GM12878 (cell line): Measurements from ENCODE around the gene BEGAIN. TPM values are rescaled to one million over a fixed set of nuclear protein-coding genes. Genes with fewer than 3 reads are reported as not detected.

Experiments used
- ATAC-seq: fragments of 200-7000 bp; cut with Tn5 transposase; 3 replicates; pipeline ENCODE4 v1.9.1; 2020; ENCODE audit warnings: mild to moderate bottlenecking, moderate library complexity
- BruUV-seq: library from RNA; stranded (reverse); fragments of 400-500 nt; replicated peaks from 2 replicates; lab custom pipeline; 2021; lab: Mats Ljungman, UMichigan
- CTCF ChIA-PET: fragments of 300-600 bp; sonication (Branson Sonifier 250); formaldehyde crosslinking; extraction: SDS; loops from one replicate; lab custom pipeline; 2021; ENCODE audit warnings: inconsistent platforms; lab: Yijun Ruan, JAX
- POLR2A ChIA-PET: fragments of 350-600 bp; formaldehyde crosslinking; extraction: SDS; loops from one replicate; lab custom pipeline; 2021; ENCODE audit warnings: inconsistent platforms; lab: Charles Lee
- RAD21 ChIA-PET: fragments of 300-600 bp; sonication (Branson Sonifier 250); formaldehyde crosslinking; loops from one replicate; lab custom pipeline; 2023; ENCODE audit warnings: antibody characterized with exemption; ENCODE audit not compliant: unreplicated experiment; lab: Charles Lee
- SMC1A ChIA-PET: fragments of 300-600 bp; sonication (Branson Sonifier 250); formaldehyde crosslinking; loops from one replicate; lab custom pipeline; 2023; ENCODE audit not compliant: unreplicated experiment, uncharacterized antibody; lab: Charles Lee
- DNase-seq: peaks from one replicate; pipeline ENCODE4 v3.0.0-alpha.2; 2011; ENCODE audit warnings: low read depth, low spot score
- FAIRE-seq: peaks from 3 replicates; lab custom pipeline; 2011; peaks lifted over from hg19 to GRCh38; lab: Jason Lieb, UNC
- H2AFZ ChIP-seq: 2 replicates; pipeline ENCODE4 v1.6.0; 2011; ENCODE audit warnings: low read depth, low read length, control low read depth; ENCODE audit not compliant: control insufficient read depth
- H3K27ac ChIP-seq: 2 replicates; pipeline ENCODE4 v1.5.1; 2011; ENCODE audit warnings: control low read depth; ENCODE audit not compliant: control insufficient read depth, insufficient read depth
- H3K27me3 ChIP-seq, 2 experiments: replicated peaks in 1 of 2; 2 replicates each; pipeline versions ENCODE4 v1.6.0 to v1.6.1; 2011; ENCODE audit warnings: low read length in 1 of 2; ENCODE audit not compliant: control insufficient read depth in 2 of 2, insufficient read depth in 2 of 2
- H3K36me3 ChIP-seq, 2 experiments: 2 replicates each; pipeline ENCODE4 v1.5.1; 2011; ENCODE audit warnings: low read length in 1 of 2; ENCODE audit not compliant: control insufficient read depth in 2 of 2, insufficient read depth in 2 of 2
- H3K4me1 ChIP-seq: 2 replicates; pipeline ENCODE4 v1.6.1; 2011; ENCODE audit warnings: mild to moderate bottlenecking, low read length, moderate library complexity, mixed read lengths; ENCODE audit not compliant: control insufficient read depth, insufficient read depth
- H3K4me2 ChIP-seq: 2 replicates; pipeline ENCODE4 v1.6.0; 2011; ENCODE audit warnings: control low read depth; ENCODE audit not compliant: control insufficient read depth, insufficient read depth
- H3K4me3 ChIP-seq: fragments of 200-600 bp; sonication (generic); 2 replicates; pipeline ENCODE4 v1.5.1; 2016
- H3K79me2 ChIP-seq: 2 replicates; pipeline ENCODE4 v1.6.0; 2011; ENCODE audit warnings: low read length; ENCODE audit not compliant: control insufficient read depth, insufficient read depth
- H3K9ac ChIP-seq: 2 replicates; pipeline ENCODE4 v1.8.0; 2011; ENCODE audit warnings: low read length, control low read depth, mixed read lengths; ENCODE audit not compliant: control insufficient read depth, insufficient read depth
- H3K9me3 ChIP-seq: replicated peaks from 3 replicates; pipeline ENCODE4 v1.5.1; 2011; ENCODE audit warnings: mild to moderate bottlenecking, low read length; ENCODE audit not compliant: control insufficient read depth, insufficient read depth
- H4K20me1 ChIP-seq: 2 replicates; pipeline ENCODE4 v1.6.0; 2011; ENCODE audit not compliant: control insufficient read depth, insufficient read depth
- CREM ChIP-seq: IDR thresholded peaks from 2 replicates; pipeline ENCODE4 v1.6.1; 2014; ENCODE audit warnings: antibody characterized with exemption, low read depth
- PML ChIP-seq: IDR thresholded peaks from 2 replicates; pipeline ENCODE4 v1.6.1; 2012; ENCODE audit warnings: low read length, inconsistent platforms
- YY1 ChIP-seq: IDR thresholded peaks from 2 replicates; pipeline ENCODE4 v1.6.1; 2011; ENCODE audit warnings: low read depth, mild to moderate bottlenecking, low read length
- WGBS: methylation state at CpG from one replicate; pipeline ENCODE4 v1.1.6; 2016; ENCODE audit warnings: low lambda C conversion rate; ENCODE audit not compliant: insufficient replicate concordance, insufficient coverage; ENCODE audit errors: missing lambda C conversion rate; 5-methylcytosine and 5-hydroxymethylcytosine counted together
- in situ Hi-C: fragments of 300-500 bp; cut with MboI; formaldehyde crosslinking; loops from 9 replicates; pipeline ENCODE4 v1.14.3; 2018; ENCODE audit warnings: mixed read lengths
- intact Hi-C: fragments of 100-400 bp; cut with micrococcal nuclease; formaldehyde crosslinking; loops from one replicate; pipeline ENCODE4 v1.14.2; 2022; ENCODE audit not compliant: unreplicated experiment
- polyA plus RNA-seq, 11 experiments: library from polyadenylated mRNA; depleted of rRNA in 4 of 11; unstranded in 6 of 11; stranded (reverse) in 5 of 11; fragments of >200 nt; fragmentation: Nextera tagmentation in 4 of 11; fragmentation: Illumina TruSeq in 1 of 11; extraction: Ambion mirVana in 4 of 11; extraction: Trizol in 1 of 11; gene quantifications; 1 replicate in 1 of 11; 2 replicates in 10 of 11; pipeline versions ENCODE4 v1.2.1 to v1.2.3, GENCODE V29; 2011 to 2016; ENCODE audit warnings: inconsistent platforms in 2 of 11, missing spikeins in 2 of 11, low read depth in 1 of 11
- total RNA-seq, 4 experiments: library from RNA; depleted of rRNA in 3 of 4; stranded (reverse); fragments of >200 nt in 3 of 4; fragmentation: Illumina TruSeq in 1 of 4; extraction: Trizol in 1 of 4; gene quantifications; 2 replicates each; pipeline versions ENCODE4 v1.2.1 to v1.2.3, GENCODE V29; 2013 to 2021
- TF ChIP-seq, protein P1 (sequence below): IDR thresholded peaks from 2 replicates; pipeline ENCODE4 v1.6.1; 2011; ENCODE audit warnings: borderline replicate concordance, low read depth, mild to moderate bottlenecking, moderate library complexity, low read length; ENCODE audit not compliant: insufficient read depth, poor library complexity, severe bottlenecking
- TF ChIP-seq, protein P2 (sequence below): fragments of 450-650 bp; IDR thresholded peaks from 2 replicates; pipeline ENCODE4 v1.6.1; 2017; ENCODE audit warnings: mild to moderate bottlenecking, moderate library complexity
- TF ChIP-seq, protein P3 (sequence below): fragments of 450-650 bp; formaldehyde crosslinking; IDR thresholded peaks from 2 replicates; pipeline ENCODE4 v1.4.0; 2022; ENCODE audit warnings: mild to moderate bottlenecking, moderate library complexity

BEGAIN gene
- total and polyA plus RNA-seq, 10 of the 15 experiments (the other 5 are each of a cell fraction or from before 2014, with no cell fraction given), result 0.01 to 0.31 (median 0.06) TPM; not detected in 5

DNA sequence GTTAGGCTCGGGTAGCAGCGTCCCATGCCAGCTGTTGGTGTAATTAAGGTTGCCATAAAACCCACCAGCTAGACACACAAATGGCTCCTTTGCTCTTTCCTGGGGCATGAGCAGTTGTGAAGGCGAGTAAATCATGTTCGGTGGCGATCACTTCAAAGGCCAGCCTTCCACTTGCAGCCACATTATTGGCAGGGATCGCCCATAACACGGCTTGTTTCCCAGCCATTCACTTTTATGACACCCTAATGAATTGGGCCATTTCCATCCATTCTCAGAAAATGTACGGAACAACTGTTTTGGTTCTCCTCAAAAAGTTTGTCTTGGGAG is 63.4 kb downstream of the BEGAIN start:
- Histone ChIP-seq H3K4me2 (no peak overlapping the region), H3K27ac (no peak overlapping the region), H2AFZ (no peak overlapping the region), H3K4me3 (no peak overlapping the region), H3K79me2 (no peaks in the 10 kb centered on the region), H3K4me1 (no peaks in the 10 kb centered on the region), H3K27me3 (no peaks in the 10 kb centered on the region)
- ATAC-seq, result no peak
- BruUV-seq, result no TSS peak
- ChIA-PET CTCF (interaction anchor here (1.2 kb wide), 1 partner anchor 83 kb away, joined by 3 read pairs; no protein-coding TSS in a partner anchor), RAD21 (interaction anchor here (0.6 to 2.5 kb wide), 2 partner anchors 122 to 288 kb away, joined by 5 to 15 read pairs; no protein-coding TSS in a partner anchor), SMC1A (no interaction called here)
- intact Hi-C loops, result loop anchor here (2.0 kb wide), 1 partner anchor 121 kb away; no protein-coding TSS in a partner anchor
- TF ChIP-seq CREM, result no peak
- TF ChIP-seq, protein P1, sequence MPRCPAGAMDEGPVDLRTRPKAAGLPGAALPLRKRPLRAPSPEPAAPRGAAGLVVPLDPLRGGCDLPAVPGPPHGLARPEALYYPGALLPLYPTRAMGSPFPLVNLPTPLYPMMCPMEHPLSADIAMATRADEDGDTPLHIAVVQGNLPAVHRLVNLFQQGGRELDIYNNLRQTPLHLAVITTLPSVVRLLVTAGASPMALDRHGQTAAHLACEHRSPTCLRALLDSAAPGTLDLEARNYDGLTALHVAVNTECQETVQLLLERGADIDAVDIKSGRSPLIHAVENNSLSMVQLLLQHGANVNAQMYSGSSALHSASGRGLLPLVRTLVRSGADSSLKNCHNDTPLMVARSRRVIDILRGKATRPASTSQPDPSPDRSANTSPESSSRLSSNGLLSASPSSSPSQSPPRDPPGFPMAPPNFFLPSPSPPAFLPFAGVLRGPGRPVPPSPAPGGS, result no peak
- no peak for TF ChIP-seq YY1
- no peak for TF ChIP-seq PML
- TF ChIP-seq, all 136 proteins: peak for 0
- FAIRE-seq (no peak), DNase-seq (no peak)
- in situ Hi-C loops, result no loop called here
- Histone ChIP-seq H4K20me1 (no peaks in the 10 kb centered on the region), H3K36me3 (no peaks in the 10 kb centered on the region; a peak in 1 of 4 replicates), H3K9ac (no peak overlapping the region), H3K9me3 (no peaks in the 10 kb centered on the region; the same call in 2 of the 3 replicates)
- 62% methylated on average over 8 of the region's 8 CpGs for WGBS
- POLR2A ChIA-PET, result no interaction called here

DNA sequence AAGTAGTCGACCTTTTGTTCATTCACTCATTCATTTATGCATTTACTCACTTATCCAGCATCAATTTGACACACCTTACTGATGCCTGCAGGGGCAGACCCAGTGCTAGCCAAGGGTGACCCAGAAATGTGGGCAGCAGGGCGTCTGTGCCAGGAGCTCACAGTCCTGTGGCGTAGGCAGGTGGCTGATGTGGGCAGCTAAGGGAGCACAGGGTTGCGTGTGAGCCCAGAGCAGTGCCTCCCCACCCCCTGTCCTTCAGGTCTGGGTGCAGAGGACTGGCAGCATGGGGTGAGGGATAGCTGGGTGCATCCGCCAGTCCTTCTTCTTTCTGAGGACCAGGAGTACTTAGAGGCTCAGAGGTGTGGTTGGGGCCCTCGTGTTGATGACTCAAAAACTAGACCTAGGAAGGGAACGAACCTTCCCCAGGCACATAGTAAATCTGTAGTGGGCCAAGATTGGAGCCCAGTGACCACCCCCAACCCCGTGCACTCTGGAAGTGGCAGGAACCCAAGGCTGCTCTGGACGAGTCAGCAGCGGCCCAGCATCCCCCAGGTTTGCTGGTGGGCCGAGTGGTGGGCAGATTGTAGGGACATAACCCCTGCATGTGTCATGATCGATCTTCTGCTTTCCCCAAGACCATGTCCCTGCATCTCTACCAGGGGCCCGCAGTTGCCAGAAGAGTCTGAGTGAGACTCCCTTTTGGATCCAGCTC is 63.9 kb downstream of the BEGAIN start:
- intact Hi-C loops, result no loop called here
- Histone ChIP-seq H3K9me3 (no peaks in the 10 kb centered on the region; the same call in 2 of the 3 replicates), H4K20me1 (no peaks in the 10 kb centered on the region), H3K4me3 (no peak overlapping the region), H3K36me3 (no peaks in the 10 kb centered on the region; a peak in 1 of 4 replicates), H3K27me3 (no peaks in the 10 kb centered on the region), H3K4me1 (no peaks in the 10 kb centered on the region), H3K4me2 (no peak overlapping the region), H3K9ac (no peak overlapping the region), H3K79me2 (no peaks in the 10 kb centered on the region), H3K27ac (no peak overlapping the region), H2AFZ (no peak overlapping the region)
- FAIRE-seq (no peak), ATAC-seq (no peak), DNase-seq (no peak)
- ChIA-PET RAD21 (interaction anchor here (0.6 to 2.5 kb wide), 2 partner anchors 122 to 288 kb away, joined by 5 to 15 read pairs; no protein-coding TSS in a partner anchor), SMC1A (no interaction called here), CTCF (interaction anchor here (1.2 kb wide), 1 partner anchor 83 kb away, joined by 3 read pairs; no protein-coding TSS in a partner anchor), POLR2A (no interaction called here)
- 20% methylated on average over 13 of the region's 13 CpGs for WGBS
- BruUV-seq, result no TSS peak
- in situ Hi-C loops, result no loop called here
- TF ChIP-seq, protein P2, sequence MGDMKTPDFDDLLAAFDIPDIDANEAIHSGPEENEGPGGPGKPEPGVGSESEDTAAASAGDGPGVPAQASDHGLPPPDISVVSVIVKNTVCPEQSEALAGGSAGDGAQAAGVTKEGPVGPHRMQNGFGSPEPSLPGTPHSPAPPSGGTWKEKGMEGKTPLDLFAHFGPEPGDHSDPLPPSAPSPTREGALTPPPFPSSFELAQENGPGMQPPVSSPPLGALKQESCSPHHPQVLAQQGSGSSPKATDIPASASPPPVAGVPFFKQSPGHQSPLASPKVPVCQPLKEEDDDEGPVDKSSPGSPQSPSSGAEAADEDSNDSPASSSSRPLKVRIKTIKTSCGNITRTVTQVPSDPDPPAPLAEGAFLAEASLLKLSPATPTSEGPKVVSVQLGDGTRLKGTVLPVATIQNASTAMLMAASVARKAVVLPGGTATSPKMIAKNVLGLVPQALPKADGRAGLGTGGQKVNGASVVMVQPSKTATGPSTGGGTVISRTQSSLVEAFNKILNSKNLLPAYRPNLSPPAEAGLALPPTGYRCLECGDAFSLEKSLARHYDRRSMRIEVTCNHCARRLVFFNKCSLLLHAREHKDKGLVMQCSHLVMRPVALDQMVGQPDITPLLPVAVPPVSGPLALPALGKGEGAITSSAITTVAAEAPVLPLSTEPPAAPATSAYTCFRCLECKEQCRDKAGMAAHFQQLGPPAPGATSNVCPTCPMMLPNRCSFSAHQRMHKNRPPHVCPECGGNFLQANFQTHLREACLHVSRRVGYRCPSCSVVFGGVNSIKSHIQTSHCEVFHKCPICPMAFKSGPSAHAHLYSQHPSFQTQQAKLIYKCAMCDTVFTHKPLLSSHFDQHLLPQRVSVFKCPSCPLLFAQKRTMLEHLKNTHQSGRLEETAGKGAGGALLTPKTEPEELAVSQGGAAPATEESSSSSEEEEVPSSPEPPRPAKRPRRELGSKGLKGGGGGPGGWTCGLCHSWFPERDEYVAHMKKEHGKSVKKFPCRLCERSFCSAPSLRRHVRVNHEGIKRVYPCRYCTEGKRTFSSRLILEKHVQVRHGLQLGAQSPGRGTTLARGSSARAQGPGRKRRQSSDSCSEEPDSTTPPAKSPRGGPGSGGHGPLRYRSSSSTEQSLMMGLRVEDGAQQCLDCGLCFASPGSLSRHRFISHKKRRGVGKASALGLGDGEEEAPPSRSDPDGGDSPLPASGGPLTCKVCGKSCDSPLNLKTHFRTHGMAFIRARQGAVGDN, result no peak
- TF ChIP-seq, protein P3, sequence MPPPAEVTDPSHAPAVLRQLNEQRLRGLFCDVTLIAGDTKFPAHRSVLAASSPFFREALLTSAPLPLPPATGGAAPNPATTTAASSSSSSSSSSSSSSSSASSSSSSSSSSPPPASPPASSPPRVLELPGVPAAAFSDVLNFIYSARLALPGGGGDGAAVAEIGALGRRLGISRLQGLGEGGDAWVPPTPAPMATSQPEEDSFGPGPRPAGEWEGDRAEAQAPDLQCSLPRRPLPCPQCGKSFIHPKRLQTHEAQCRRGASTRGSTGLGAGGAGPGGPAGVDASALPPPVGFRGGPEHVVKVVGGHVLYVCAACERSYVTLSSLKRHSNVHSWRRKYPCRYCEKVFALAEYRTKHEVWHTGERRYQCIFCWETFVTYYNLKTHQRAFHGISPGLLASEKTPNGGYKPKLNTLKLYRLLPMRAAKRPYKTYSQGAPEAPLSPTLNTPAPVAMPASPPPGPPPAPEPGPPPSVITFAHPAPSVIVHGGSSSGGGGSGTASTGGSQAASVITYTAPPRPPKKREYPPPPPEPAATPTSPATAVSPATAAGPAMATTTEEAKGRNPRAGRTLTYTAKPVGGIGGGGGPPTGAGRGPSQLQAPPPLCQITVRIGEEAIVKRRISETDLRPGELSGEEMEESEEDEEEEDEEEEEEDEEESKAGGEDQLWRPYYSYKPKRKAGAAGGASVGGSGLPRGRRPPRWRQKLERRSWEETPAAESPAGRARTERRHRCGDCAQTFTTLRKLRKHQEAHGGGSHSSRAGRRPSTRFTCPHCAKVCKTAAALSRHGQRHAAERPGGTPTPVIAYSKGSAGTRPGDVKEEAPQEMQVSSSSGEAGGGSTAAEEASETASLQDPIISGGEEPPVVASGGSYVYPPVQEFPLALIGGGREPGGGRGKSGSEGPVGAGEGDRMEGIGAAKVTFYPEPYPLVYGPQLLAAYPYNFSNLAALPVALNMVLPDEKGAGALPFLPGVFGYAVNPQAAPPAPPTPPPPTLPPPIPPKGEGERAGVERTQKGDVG (CRISPR knock-in tag), result no peak
